Stimulated activated CD4-positive, alpha-beta T cell treated with anti-CD3 and anti-CD28 coated beads, Interleukin-4, amount 100 ng/mL, for 4 hours (primary cell): ENCODE data around the gene OST4.
A peak's percentile ranks its signal among the peaks of the same experiment; 100 is the strongest.
"Not testable (repeated sequence)": the region's sequence is repeated elsewhere in the genome, so short reads cannot be mapped to it uniquely, and the experiment has no call there.

Source experiments
- DNase-seq, 2 experiments: peaks; one replicate each; pipeline ENCODE4 v3.0.0-alpha.2; 2020

The OST4 gene

GRCh38 chr2:27071277-27071989 is at the start of gene OST4:
OST4 (minus strand) TSS chr2:27071654.
- peak; percentile 87 to 91 for DNase-seq

- not testable (repeated sequence) for DNase-seq
These were observed 47.8 kb upstream of the OST4 start for GRCh38 chr2:27119330-27119670.

GRCh38 chr2:27118525-27119329 is 47.3 kb upstream of the OST4 start, which contains the start of gene CGREF1:
CGREF1 (minus strand) TSS chr2:27119128; CDS start chr2:27104366, 14,762 bp downstream.
- peak; percentile 27 to 29 for DNase-seq

GRCh38 chr2:27117995-27118524 is 46.6 kb upstream of the OST4 start:
- DNase-seq: no peak

- no peak for DNase-seq
These were observed 44.1 kb upstream of the OST4 start for GRCh38 chr2:27115519-27115918.

GRCh38 chr2:27111392-27112078 is 40.1 kb upstream of the OST4 start:
- DNase-seq: not testable (repeated sequence)

GRCh38 chr2:27110603-27111352 is 39.3 kb upstream of the OST4 start:
- not testable (repeated sequence) for DNase-seq

GRCh38 chr2:27109083-27109482 is 37.6 kb upstream of the OST4 start:
- DNase-seq: no peak

GRCh38 chr2:27108221-27108620 is 36.8 kb upstream of the OST4 start:
- no peak for DNase-seq

GRCh38 chr2:27105981-27106380 is 34.5 kb upstream of the OST4 start:
- DNase-seq: no peak

- no peak for DNase-seq
These were observed 30.9 kb upstream of the OST4 start for GRCh38 chr2:27102329-27102728.

- DNase-seq: no peak
These were observed 28.6 kb upstream of the OST4 start for GRCh38 chr2:27100036-27100435.

GRCh38 chr2:27099334-27099955 is 28.0 kb upstream of the OST4 start:
- DNase-seq: no peak

- DNase-seq: no peak
These were observed 25.9 kb upstream of the OST4 start for GRCh38 chr2:27097341-27097740.

- no peak for DNase-seq
These were observed 25.4 kb upstream of the OST4 start for GRCh38 chr2:27096748-27097297.

- peak; percentile 29 to 39 for DNase-seq
These were observed 24.5 kb upstream of the OST4 start for GRCh38 chr2:27095745-27096651.

- no peak for DNase-seq
These were observed 23.9 kb upstream of the OST4 start for GRCh38 chr2:27095427-27095744.

GRCh38 chr2:27094353-27094984 is 23.0 kb upstream of the OST4 start:
- no peak for DNase-seq

GRCh38 chr2:27093430-27094352 is 22.2 kb upstream of the OST4 start:
- DNase-seq: no peak
